HL-60 (cell line): ENCODE results near the gene ARHGAP10.

Experiments used
- CTCF ChIP-seq: IDR thresholded peaks from one replicate; pipeline ENCODE4 v1.5.1; 2011; ENCODE audit warnings: low read length, control low read depth, inconsistent platforms; ENCODE audit not compliant: insufficient read depth
- GABPA ChIP-seq: IDR thresholded peaks from 2 replicates; pipeline ENCODE4 v1.6.1; 2012; ENCODE audit warnings: low read depth
- POLR2AphosphoS5 ChIP-seq: IDR thresholded peaks from 2 replicates; pipeline ENCODE4 v1.6.1; 2012; ENCODE audit warnings: low read depth
- REST ChIP-seq: IDR thresholded peaks from 2 replicates; pipeline ENCODE4 v1.6.1; 2012; ENCODE audit warnings: low read depth; ENCODE audit not compliant: insufficient replicate concordance
- SPI1 ChIP-seq: IDR thresholded peaks from 2 replicates; pipeline ENCODE4 v1.6.1; 2012; ENCODE audit warnings: low read depth, mild to moderate bottlenecking, borderline replicate concordance

GRCh38 chr4:147933779-147934178, 201.9 kb downstream of the ARHGAP10 start:
- TF ChIP-seq CTCF (no peak), POLR2AphosphoS5 (no peak), REST (no peak), GABPA (no peak), SPI1 (no peak)
